Neural cell (in vitro differentiated cells): ENCODE data around the gene GPR15LG. TPM values are rescaled to one million over a fixed set of nuclear protein-coding genes. Genes with fewer than 3 reads are reported as not detected.
"Not testable (repeated sequence)": the region's sequence is repeated elsewhere in the genome, so short reads cannot be mapped to it uniquely, and the experiment has no call there.

Experiments used
- H2AFZ ChIP-seq: fragments of 200-600, 300-800 bp; sonication (generic), shearing (Covaris generic); 2 replicates; pipeline ENCODE4 v1.6.0; 2014; ENCODE audit warnings: low read depth, mild to moderate bottlenecking, antibody characterized with exemption, low read length, moderate library complexity
- H3F3A ChIP-seq: fragments of 200-600 bp; shearing (Covaris generic); 2 replicates; pipeline ENCODE4 v1.6.1; 2016; ENCODE audit warnings: mild to moderate bottlenecking, moderate library complexity, mixed read lengths, antibody characterized with exemption, low read length; ENCODE audit not compliant: insufficient read depth, poor library complexity, severe bottlenecking
- H3K27ac ChIP-seq: fragments of 200-600, 300-800 bp; sonication (generic), shearing (Covaris generic); 2 replicates; pipeline ENCODE4 v1.5.1; 2014; ENCODE audit warnings: mild to moderate bottlenecking, low read length, moderate library complexity
- H3K27me3 ChIP-seq: fragments of 300-800, 200-600 bp; sonication (generic), shearing (Covaris generic); 2 replicates; pipeline ENCODE4 v1.6.0; 2014; ENCODE audit warnings: mild to moderate bottlenecking, low read depth, low read length, moderate library complexity; ENCODE audit not compliant: insufficient read depth
- H3K36me3 ChIP-seq: fragments of 300-800, 200-600 bp; sonication (generic), shearing (Covaris generic); 2 replicates; pipeline ENCODE4 v1.5.1; 2014; ENCODE audit warnings: mild to moderate bottlenecking, antibody characterized with exemption, low read length, moderate library complexity; ENCODE audit not compliant: insufficient read depth
- H3K4me2 ChIP-seq: fragments of 300-800, 200-600 bp; sonication (generic), shearing (Covaris generic); 2 replicates; pipeline ENCODE4 v1.6.0; 2014; ENCODE audit warnings: mild to moderate bottlenecking, low read length
- H3K4me3 ChIP-seq: fragments of 300-800, 200-600 bp; sonication (generic), shearing (Covaris generic); 2 replicates; pipeline ENCODE4 v1.5.1; 2014; ENCODE audit warnings: mild to moderate bottlenecking, low read length, moderate library complexity
- H3K79me2 ChIP-seq: fragments of 200-600 bp; shearing (Covaris generic); replicated peaks from 2 replicates; pipeline ENCODE4 v1.6.0; 2014; ENCODE audit warnings: mild to moderate bottlenecking, low read length, moderate library complexity; ENCODE audit not compliant: insufficient read depth
- H3K9ac ChIP-seq: fragments of 300-800, 200-600 bp; sonication (generic), shearing (Covaris generic); 2 replicates; pipeline ENCODE4 v1.6.1; 2016; ENCODE audit warnings: mild to moderate bottlenecking, low read length, mixed read lengths
- H3K9me2 ChIP-seq: fragments of 200-600 bp; shearing (Covaris generic); 2 replicates; pipeline ENCODE4 v1.6.1; 2016; ENCODE audit warnings: mild to moderate bottlenecking, low read length, mixed read lengths; ENCODE audit not compliant: insufficient read depth
- H3K9me3 ChIP-seq: fragments of 200-600, 300-800 bp; sonication (generic), shearing (Covaris generic); 2 replicates; pipeline ENCODE4 v1.6.1; 2016; ENCODE audit warnings: mild to moderate bottlenecking, mixed run types, low read length, moderate library complexity, mixed read lengths
- H4K20me1 ChIP-seq: fragments of 200-600 bp; shearing (Covaris generic); 2 replicates; pipeline ENCODE4 v1.6.1; 2016; ENCODE audit warnings: mild to moderate bottlenecking, mixed run types; ENCODE audit not compliant: insufficient read depth
- EP300 ChIP-seq: fragments of 450-650 bp; conservative IDR thresholded peaks from 2 replicates; pipeline ENCODE4 v1.6.1; 2014; ENCODE audit warnings: antibody characterized with exemption, mild to moderate bottlenecking, moderate library complexity; ENCODE audit not compliant: poor library complexity, severe bottlenecking
- EZH2 ChIP-seq: fragments of 200-600, 300-800 bp; shearing (Covaris generic), sonication (generic); IDR thresholded peaks from 2 replicates; pipeline ENCODE4 v1.6.1; 2014; ENCODE audit warnings: antibody characterized with exemption, low read length, borderline replicate concordance, mild to moderate bottlenecking; ENCODE audit not compliant: insufficient read depth, poor library complexity, severe bottlenecking
- MXI1 ChIP-seq: fragments of 450-650 bp; conservative IDR thresholded peaks from 2 replicates; pipeline ENCODE4 v1.6.1; 2014; ENCODE audit warnings: antibody characterized with exemption, mild to moderate bottlenecking; ENCODE audit not compliant: poor library complexity, severe bottlenecking
- POLR2AphosphoS5 ChIP-seq: IDR thresholded peaks from 2 replicates; pipeline ENCODE4 v1.6.1; 2012
- RAD21 ChIP-seq: fragments of 450-650 bp; conservative IDR thresholded peaks from 2 replicates; pipeline ENCODE4 v1.6.1; 2014; ENCODE audit warnings: antibody characterized with exemption, mild to moderate bottlenecking, moderate library complexity
- SMC3 ChIP-seq: fragments of 450-650 bp; conservative IDR thresholded peaks from 2 replicates; pipeline ENCODE4 v1.6.1; 2014; ENCODE audit warnings: antibody characterized with exemption, mild to moderate bottlenecking, moderate library complexity; ENCODE audit not compliant: poor library complexity
- TAF1 ChIP-seq: IDR thresholded peaks from 2 replicates; pipeline ENCODE4 v1.6.1; 2012; ENCODE audit warnings: low read depth
- polyA plus RNA-seq: library from polyadenylated mRNA; depleted of rRNA; stranded (reverse); fragments of >200 nt; gene quantifications from 2 replicates; pipeline ENCODE4 v1.2.3, GENCODE V29; 2014
- TF ChIP-seq, protein P1 (sequence below): fragments of 450-650 bp; IDR thresholded peaks from 2 replicates; pipeline ENCODE4 v1.5.1; 2014; ENCODE audit warnings: antibody characterized with exemption, mild to moderate bottlenecking, moderate library complexity; ENCODE audit not compliant: poor library complexity, severe bottlenecking
- TF ChIP-seq, protein P2 (sequence below): IDR thresholded peaks from 2 replicates; pipeline ENCODE4 v1.6.1; 2012; ENCODE audit warnings: borderline replicate concordance

GPR15LG gene
- polyA plus RNA-seq, 1 donor from 2014 or later: not detected

DNA sequence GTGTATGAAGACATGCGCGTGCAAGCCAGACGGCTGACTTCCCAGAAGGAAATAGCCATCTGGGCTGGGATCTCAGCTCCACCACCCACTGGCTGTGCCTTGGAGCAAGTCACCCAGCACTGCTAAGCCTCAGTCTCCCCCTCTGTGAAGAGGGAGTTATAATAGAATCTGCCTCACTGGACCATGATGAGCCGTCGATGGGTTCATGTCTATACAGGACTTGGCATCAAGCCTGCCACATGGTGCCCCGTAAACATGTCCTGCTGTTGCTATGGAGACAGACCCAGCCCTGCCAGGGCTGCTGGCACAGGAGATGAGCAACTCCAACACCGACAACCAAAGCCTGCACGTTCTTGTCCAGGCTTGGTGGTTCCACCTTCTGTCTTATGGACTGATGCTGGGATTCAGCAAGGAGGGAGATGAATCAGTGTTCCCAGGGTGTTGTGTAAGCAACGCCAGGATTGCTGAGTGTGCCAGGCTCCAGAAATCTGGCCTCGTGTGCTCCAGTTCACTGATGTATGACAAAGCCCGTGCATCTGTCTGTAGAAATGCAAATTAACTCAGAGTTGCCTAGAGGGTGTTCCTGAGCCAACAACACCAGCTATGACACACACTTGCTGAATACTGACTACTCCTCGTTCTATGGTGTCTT, 5.6 kb downstream of the GPR15LG start:
- no peak overlapping the region for H2AFZ ChIP-seq
- no peaks in the 10 kb centered on the region for H3K79me2 ChIP-seq
- no peak overlapping the region for H3K4me2 ChIP-seq
- H3K9me3 ChIP-seq: no peaks in the 10 kb centered on the region
- H3F3A ChIP-seq: no peaks in the 10 kb centered on the region
- H3K27me3 ChIP-seq: no peaks in the 10 kb centered on the region
- TF ChIP-seq, protein P1, sequence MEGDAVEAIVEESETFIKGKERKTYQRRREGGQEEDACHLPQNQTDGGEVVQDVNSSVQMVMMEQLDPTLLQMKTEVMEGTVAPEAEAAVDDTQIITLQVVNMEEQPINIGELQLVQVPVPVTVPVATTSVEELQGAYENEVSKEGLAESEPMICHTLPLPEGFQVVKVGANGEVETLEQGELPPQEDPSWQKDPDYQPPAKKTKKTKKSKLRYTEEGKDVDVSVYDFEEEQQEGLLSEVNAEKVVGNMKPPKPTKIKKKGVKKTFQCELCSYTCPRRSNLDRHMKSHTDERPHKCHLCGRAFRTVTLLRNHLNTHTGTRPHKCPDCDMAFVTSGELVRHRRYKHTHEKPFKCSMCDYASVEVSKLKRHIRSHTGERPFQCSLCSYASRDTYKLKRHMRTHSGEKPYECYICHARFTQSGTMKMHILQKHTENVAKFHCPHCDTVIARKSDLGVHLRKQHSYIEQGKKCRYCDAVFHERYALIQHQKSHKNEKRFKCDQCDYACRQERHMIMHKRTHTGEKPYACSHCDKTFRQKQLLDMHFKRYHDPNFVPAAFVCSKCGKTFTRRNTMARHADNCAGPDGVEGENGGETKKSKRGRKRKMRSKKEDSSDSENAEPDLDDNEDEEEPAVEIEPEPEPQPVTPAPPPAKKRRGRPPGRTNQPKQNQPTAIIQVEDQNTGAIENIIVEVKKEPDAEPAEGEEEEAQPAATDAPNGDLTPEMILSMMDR: no peak
- TF ChIP-seq EP300 (no peak), POLR2AphosphoS5 (no peak), EZH2 (no peak), MXI1 (no peak), RAD21 (no peak), TAF1 (no peak), SMC3 (no peak)
- TF ChIP-seq, protein P2, sequence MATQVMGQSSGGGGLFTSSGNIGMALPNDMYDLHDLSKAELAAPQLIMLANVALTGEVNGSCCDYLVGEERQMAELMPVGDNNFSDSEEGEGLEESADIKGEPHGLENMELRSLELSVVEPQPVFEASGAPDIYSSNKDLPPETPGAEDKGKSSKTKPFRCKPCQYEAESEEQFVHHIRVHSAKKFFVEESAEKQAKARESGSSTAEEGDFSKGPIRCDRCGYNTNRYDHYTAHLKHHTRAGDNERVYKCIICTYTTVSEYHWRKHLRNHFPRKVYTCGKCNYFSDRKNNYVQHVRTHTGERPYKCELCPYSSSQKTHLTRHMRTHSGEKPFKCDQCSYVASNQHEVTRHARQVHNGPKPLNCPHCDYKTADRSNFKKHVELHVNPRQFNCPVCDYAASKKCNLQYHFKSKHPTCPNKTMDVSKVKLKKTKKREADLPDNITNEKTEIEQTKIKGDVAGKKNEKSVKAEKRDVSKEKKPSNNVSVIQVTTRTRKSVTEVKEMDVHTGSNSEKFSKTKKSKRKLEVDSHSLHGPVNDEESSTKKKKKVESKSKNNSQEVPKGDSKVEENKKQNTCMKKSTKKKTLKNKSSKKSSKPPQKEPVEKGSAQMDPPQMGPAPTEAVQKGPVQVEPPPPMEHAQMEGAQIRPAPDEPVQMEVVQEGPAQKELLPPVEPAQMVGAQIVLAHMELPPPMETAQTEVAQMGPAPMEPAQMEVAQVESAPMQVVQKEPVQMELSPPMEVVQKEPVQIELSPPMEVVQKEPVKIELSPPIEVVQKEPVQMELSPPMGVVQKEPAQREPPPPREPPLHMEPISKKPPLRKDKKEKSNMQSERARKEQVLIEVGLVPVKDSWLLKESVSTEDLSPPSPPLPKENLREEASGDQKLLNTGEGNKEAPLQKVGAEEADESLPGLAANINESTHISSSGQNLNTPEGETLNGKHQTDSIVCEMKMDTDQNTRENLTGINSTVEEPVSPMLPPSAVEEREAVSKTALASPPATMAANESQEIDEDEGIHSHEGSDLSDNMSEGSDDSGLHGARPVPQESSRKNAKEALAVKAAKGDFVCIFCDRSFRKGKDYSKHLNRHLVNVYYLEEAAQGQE: no peak
- H4K20me1 ChIP-seq: no peaks in the 10 kb centered on the region
- no peaks in the 10 kb centered on the region for H3K9me2 ChIP-seq
- H3K36me3 ChIP-seq: no peaks in the 10 kb centered on the region
- H3K27ac ChIP-seq: no peak overlapping the region
- no peak overlapping the region for H3K4me3 ChIP-seq
- H3K9ac ChIP-seq: no peak overlapping the region

DNA sequence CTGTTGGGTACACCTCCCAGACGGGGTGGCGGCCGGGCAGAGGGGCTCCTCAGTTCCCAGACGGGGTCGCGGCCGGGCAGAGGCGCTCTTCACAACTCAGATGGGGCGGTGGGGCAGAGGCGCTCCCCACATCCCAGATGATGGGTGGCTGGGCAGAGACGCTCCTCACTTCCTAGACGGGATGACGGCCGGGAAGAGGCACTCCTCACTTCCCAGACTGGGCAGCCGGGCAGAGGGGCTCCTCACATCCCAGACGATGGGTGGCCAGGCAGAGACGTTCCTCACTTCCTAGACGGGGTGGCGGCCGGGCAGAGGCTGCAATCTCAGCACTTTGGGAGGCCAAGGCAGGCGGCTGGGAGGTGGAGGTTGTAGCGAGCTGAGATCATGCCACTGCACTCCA, 6.8 kb downstream of the GPR15LG start:
- not testable (repeated sequence) for H3K9me2 ChIP-seq, H3F3A ChIP-seq, H3K9me3 ChIP-seq, H3K4me3 ChIP-seq, H3K27ac ChIP-seq, H3K36me3 ChIP-seq, H2AFZ ChIP-seq, H3K9ac ChIP-seq, H3K27me3 ChIP-seq, H3K79me2 ChIP-seq, H4K20me1 ChIP-seq, H3K4me2 ChIP-seq

DNA sequence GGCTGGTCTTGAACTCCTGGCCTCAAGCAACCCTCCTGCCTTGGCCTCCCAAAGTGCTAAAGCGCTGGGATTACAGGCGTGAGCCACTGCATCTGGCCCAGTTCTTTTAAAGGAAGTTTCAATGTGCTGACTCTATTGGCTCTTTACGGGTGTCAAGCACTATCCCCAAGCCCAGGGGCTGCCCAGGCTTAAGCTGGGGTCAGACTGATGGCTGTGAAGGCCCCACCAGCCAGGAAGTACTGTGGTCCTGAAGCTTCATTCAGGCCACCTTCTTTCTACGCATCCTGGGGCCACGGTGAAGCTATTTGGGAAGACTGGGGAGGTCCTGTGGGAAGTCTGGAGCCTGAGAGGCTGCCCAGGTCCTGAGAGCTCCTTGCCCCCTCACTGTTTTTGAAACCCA, 8.0 kb downstream of the GPR15LG start:
- TF ChIP-seq EP300 (no peak), POLR2AphosphoS5 (no peak), RAD21 (no peak), MXI1 (no peak), EZH2 (no peak), SMC3 (no peak), TAF1 (no peak)
- TF ChIP-seq, protein P2: no peak
- TF ChIP-seq, protein P1: no peak
- no peak overlapping the region for H3K27ac ChIP-seq

More for the DNA sequence above, 8.0 kb downstream of the GPR15LG start:
- Histone ChIP-seq H3K4me2 (no peak overlapping the region), H3K9ac (no peak overlapping the region), H3K4me3 (no peak overlapping the region), H3K9me2 (no peaks in the 10 kb centered on the region), H3K36me3 (no peaks in the 10 kb centered on the region), H2AFZ (no peak overlapping the region), H3K79me2 (no peaks in the 10 kb centered on the region), H3K9me3 (no peaks in the 10 kb centered on the region), H4K20me1 (no peaks in the 10 kb centered on the region), H3F3A (no peaks in the 10 kb centered on the region), H3K27me3 (no peaks in the 10 kb centered on the region)
